ENCODE data around the gene STAT5B. TPM values are rescaled to one million over a fixed set of nuclear protein-coding genes. Genes with fewer than 3 reads are reported as not detected.
"Not testable (repeated sequence)": the region's sequence is repeated elsewhere in the genome, so short reads cannot be mapped to it uniquely, and the experiment has no call there.

STAT5B gene
- polyA plus RNA-seq, 1 donor (not counting 4 experiments of a cell fraction or from before 2014, with no cell fraction given): 16.1 TPM

- H3K27me3 ChIP-seq (ENCODE audit: control insufficient read depth, extremely low read depth, insufficient read depth, low read length): peaks cover 29% of the 10 kb centered on the region
- H3K79me2 ChIP-seq (ENCODE audit: control insufficient read depth, insufficient read depth, low read length): no peaks in the 10 kb centered on the region
- TF ChIP-seq, protein P1, sequence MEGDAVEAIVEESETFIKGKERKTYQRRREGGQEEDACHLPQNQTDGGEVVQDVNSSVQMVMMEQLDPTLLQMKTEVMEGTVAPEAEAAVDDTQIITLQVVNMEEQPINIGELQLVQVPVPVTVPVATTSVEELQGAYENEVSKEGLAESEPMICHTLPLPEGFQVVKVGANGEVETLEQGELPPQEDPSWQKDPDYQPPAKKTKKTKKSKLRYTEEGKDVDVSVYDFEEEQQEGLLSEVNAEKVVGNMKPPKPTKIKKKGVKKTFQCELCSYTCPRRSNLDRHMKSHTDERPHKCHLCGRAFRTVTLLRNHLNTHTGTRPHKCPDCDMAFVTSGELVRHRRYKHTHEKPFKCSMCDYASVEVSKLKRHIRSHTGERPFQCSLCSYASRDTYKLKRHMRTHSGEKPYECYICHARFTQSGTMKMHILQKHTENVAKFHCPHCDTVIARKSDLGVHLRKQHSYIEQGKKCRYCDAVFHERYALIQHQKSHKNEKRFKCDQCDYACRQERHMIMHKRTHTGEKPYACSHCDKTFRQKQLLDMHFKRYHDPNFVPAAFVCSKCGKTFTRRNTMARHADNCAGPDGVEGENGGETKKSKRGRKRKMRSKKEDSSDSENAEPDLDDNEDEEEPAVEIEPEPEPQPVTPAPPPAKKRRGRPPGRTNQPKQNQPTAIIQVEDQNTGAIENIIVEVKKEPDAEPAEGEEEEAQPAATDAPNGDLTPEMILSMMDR (optimal IDR thresholded peaks at IDR 0.05 in 1 of 3, IDR thresholded peaks at IDR 0.05 in 1 of 3, conservative IDR thresholded peaks at IDR 0.05 in 1 of 3; ENCODE audit: extremely low read depth in 1 of 3, insufficient read depth in 2 of 3, low read length in 3 of 3): no peak
- no peak for TF ChIP-seq EZH2 (IDR thresholded peaks at IDR 0.05; ENCODE audit: low read length)
- no peak for FAIRE-seq
- no peaks in the 10 kb centered on the region for H3K9me1 ChIP-seq (ENCODE audit: control insufficient read depth, extremely low read depth, insufficient read depth, low read length)
- no peaks in the 10 kb centered on the region for H4K20me1 ChIP-seq (ENCODE audit: control insufficient read depth, extremely low read depth, insufficient read depth, low read length)
- no peaks in the 10 kb centered on the region for H3K9me3 ChIP-seq (ENCODE audit: control insufficient read depth, low read depth, low read length)
- H3K4me3 ChIP-seq (ENCODE audit: control insufficient read depth in 2 of 3, extremely low read depth in 1 of 3, insufficient read depth in 2 of 3, low read depth in 1 of 3, low read length in 3 of 3): no peak overlapping the region
- no peaks in the 10 kb centered on the region for H3K36me3 ChIP-seq (ENCODE audit: control insufficient read depth in 2 of 2, extremely low read depth in 1 of 2, insufficient read depth in 2 of 2, low read length in 2 of 2)
- dilution Hi-C loops (cut with MboI; ENCODE audit: extremely low pct_ligation_motif_present, low sequenced_read_pairs): no loop called here
- H3K4me2 ChIP-seq (ENCODE audit: control insufficient read depth, extremely low read depth, insufficient read depth, low read depth, low read length): no peak overlapping the region
- no peak overlapping the region for H3K27ac ChIP-seq (ENCODE audit: control insufficient read depth, insufficient read depth, low read length)
- H3K4me1 ChIP-seq (ENCODE audit: control insufficient read depth, extremely low read depth, insufficient read depth, low read length): peaks cover 8% of the 10 kb centered on the region
- H2AFZ ChIP-seq (ENCODE audit: control insufficient read depth, low read length): no peak overlapping the region
- no peak for DNase-seq (ENCODE audit: low read depth, low spot score)
- no peak overlapping the region for H3K9ac ChIP-seq (ENCODE audit: control insufficient read depth, extremely low read depth, insufficient read depth, low read length)
Observed at GRCh38 chr17:42187833-42188232, 88.4 kb downstream of the STAT5B start.

DNA sequence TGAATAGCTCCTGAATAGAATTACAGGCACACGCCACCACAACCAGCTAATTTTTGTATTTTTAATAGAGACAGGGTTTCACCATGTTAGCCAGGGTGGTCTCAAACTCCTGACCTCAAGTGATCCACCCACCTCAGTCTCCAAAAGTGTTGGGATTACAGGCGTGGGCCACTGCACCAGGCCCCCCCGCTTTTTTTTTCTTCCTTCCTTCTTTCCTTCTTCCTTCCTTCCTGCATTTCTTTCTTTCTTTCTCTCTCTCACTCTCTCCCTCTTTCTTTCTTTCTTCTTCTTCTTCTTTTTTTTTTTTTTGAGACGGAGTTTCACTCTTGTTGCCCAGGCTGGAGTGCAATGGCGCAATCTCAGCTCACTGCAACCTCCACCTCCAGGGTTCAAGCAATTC is 90.0 kb downstream of the STAT5B start:
- DNase-seq (ENCODE audit: low read depth, low spot score); dilution Hi-C loops (cut with MboI; ENCODE audit: extremely low pct_ligation_motif_present, low sequenced_read_pairs): not testable (repeated sequence)

GRCh38 chr17:42185621-42185930 is 90.6 kb downstream of the STAT5B start:
- dilution Hi-C loops (cut with MboI; ENCODE audit: extremely low pct_ligation_motif_present, low sequenced_read_pairs): no loop called here
- H3K4me2 ChIP-seq (ENCODE audit: control insufficient read depth, extremely low read depth, insufficient read depth, low read depth, low read length): no peak overlapping the region
- no peaks in the 10 kb centered on the region for H4K20me1 ChIP-seq (ENCODE audit: control insufficient read depth, extremely low read depth, insufficient read depth, low read length)
- no peak overlapping the region for H3K4me3 ChIP-seq (ENCODE audit: control insufficient read depth in 2 of 3, extremely low read depth in 1 of 3, insufficient read depth in 2 of 3, low read depth in 1 of 3, low read length in 3 of 3)
- peaks cover 8% of the 10 kb centered on the region for H3K4me1 ChIP-seq (ENCODE audit: control insufficient read depth, extremely low read depth, insufficient read depth, low read length)
- no peak for FAIRE-seq
- no peaks in the 10 kb centered on the region for H3K9me3 ChIP-seq (ENCODE audit: control insufficient read depth, low read depth, low read length)
- no peaks in the 10 kb centered on the region for H3K79me2 ChIP-seq (ENCODE audit: control insufficient read depth, insufficient read depth, low read length)
- no peaks in the 10 kb centered on the region for H3K9me1 ChIP-seq (ENCODE audit: control insufficient read depth, extremely low read depth, insufficient read depth, low read length)
- peaks cover 44% of the 10 kb centered on the region for H3K27me3 ChIP-seq (ENCODE audit: control insufficient read depth, extremely low read depth, insufficient read depth, low read length)
- H3K9ac ChIP-seq (ENCODE audit: control insufficient read depth, extremely low read depth, insufficient read depth, low read length): no peak overlapping the region
- H3K27ac ChIP-seq (ENCODE audit: control insufficient read depth, insufficient read depth, low read length): no peak overlapping the region
- no peak overlapping the region for H2AFZ ChIP-seq (ENCODE audit: control insufficient read depth, low read length)
- TF ChIP-seq, protein P1 (optimal IDR thresholded peaks at IDR 0.05 in 1 of 3, IDR thresholded peaks at IDR 0.05 in 1 of 3, conservative IDR thresholded peaks at IDR 0.05 in 1 of 3; ENCODE audit: extremely low read depth in 1 of 3, insufficient read depth in 2 of 3, low read length in 3 of 3): no peak
- TF ChIP-seq EZH2 (IDR thresholded peaks at IDR 0.05; ENCODE audit: low read length): no peak
- no peak for DNase-seq (ENCODE audit: low read depth, low spot score)
- H3K36me3 ChIP-seq (ENCODE audit: control insufficient read depth in 2 of 2, extremely low read depth in 1 of 2, insufficient read depth in 2 of 2, low read length in 2 of 2): no peaks in the 10 kb centered on the region

More for the DNA sequence above, 90.0 kb downstream of the STAT5B start:
- H3K9me1 ChIP-seq (ENCODE audit: control insufficient read depth, extremely low read depth, insufficient read depth, low read length); H3K4me1 ChIP-seq (ENCODE audit: control insufficient read depth, extremely low read depth, insufficient read depth, low read length); FAIRE-seq; H3K9me3 ChIP-seq (ENCODE audit: control insufficient read depth, low read depth, low read length); H3K4me2 ChIP-seq (ENCODE audit: control insufficient read depth, extremely low read depth, insufficient read depth, low read depth, low read length); H3K4me3 ChIP-seq (ENCODE audit: control insufficient read depth in 2 of 3, extremely low read depth in 1 of 3, insufficient read depth in 2 of 3, low read depth in 1 of 3, low read length in 3 of 3); H3K27ac ChIP-seq (ENCODE audit: control insufficient read depth, insufficient read depth, low read length); H3K9ac ChIP-seq (ENCODE audit: control insufficient read depth, extremely low read depth, insufficient read depth, low read length); H3K36me3 ChIP-seq (ENCODE audit: control insufficient read depth in 2 of 2, extremely low read depth in 1 of 2, insufficient read depth in 2 of 2, low read length in 2 of 2); H3K79me2 ChIP-seq (ENCODE audit: control insufficient read depth, insufficient read depth, low read length); H2AFZ ChIP-seq (ENCODE audit: control insufficient read depth, low read length); H4K20me1 ChIP-seq (ENCODE audit: control insufficient read depth, extremely low read depth, insufficient read depth, low read length): not testable (repeated sequence)
- peaks cover 38% of the 10 kb centered on the region for H3K27me3 ChIP-seq (ENCODE audit: control insufficient read depth, extremely low read depth, insufficient read depth, low read length)

Data from keratinocyte (primary cell).